Caco-2 (cell line): Measurements from ENCODE around the gene NKX2-3. TPM values are rescaled to one million over a fixed set of nuclear protein-coding genes. Genes with fewer than 3 reads are reported as not detected.

Source experiments
- BruUV-seq: library from RNA; stranded (reverse); fragments of 400-500 nt; replicated peaks from 2 replicates; lab custom pipeline; 2021; lab: Mats Ljungman, UMichigan
- CTCF ChIA-PET: fragments of 300-600 bp; sonication (Branson Sonifier 250); formaldehyde crosslinking; loops from one replicate; lab custom pipeline; 2022; ENCODE audit warnings: antibody characterized with exemption; lab: Charles Lee
- POLR2A ChIA-PET: fragments of 300-600 bp; sonication (Branson Sonifier 250); formaldehyde crosslinking; loops from one replicate; lab custom pipeline; 2022; ENCODE audit warnings: antibody characterized with exemption; lab: Charles Lee
- DNase-seq, 2 experiments: peaks; one replicate each; pipeline versions ENCODE4 v3.0.0 to v3.0.0-alpha.2; 2020 to 2022
- H3K27me3 ChIP-seq: replicated peaks from 2 replicates; pipeline ENCODE4 v1.6.0; 2011; ENCODE audit warnings: low read length; ENCODE audit not compliant: control insufficient read depth, insufficient read depth
- H3K36me3 ChIP-seq: 2 replicates; pipeline ENCODE4 v1.5.1; 2011; ENCODE audit warnings: low read length; ENCODE audit not compliant: control insufficient read depth, insufficient read depth
- H3K4me1 ChIP-seq: fragments of 250-450 bp; sonication (Bioruptor Pico); 2 replicates; pipeline ENCODE4 v1.5.1; 2020; ENCODE audit warnings: mild to moderate bottlenecking
- H3K4me3 ChIP-seq: 2 replicates; pipeline ENCODE4 v1.5.1; 2011; ENCODE audit warnings: low read depth, mild to moderate bottlenecking, control low read depth, low read length
- H3K9me3 ChIP-seq: fragments of 250-450 bp; sonication (Bioruptor Pico); 2 replicates; pipeline ENCODE4 v1.5.1; 2020; ENCODE audit warnings: mild to moderate bottlenecking, moderate library complexity
- H3K27ac Mint-ChIP-seq: one replicate; pipeline ENCODE4 v1.8.0; 2022; ENCODE audit warnings: mixed read lengths; ENCODE audit not compliant: unreplicated experiment
- H3K27me3 Mint-ChIP-seq: one replicate; pipeline ENCODE4 v1.8.0; 2022; ENCODE audit warnings: mixed read lengths; ENCODE audit not compliant: insufficient read depth, unreplicated experiment
- H3K36me3 Mint-ChIP-seq: one replicate; pipeline ENCODE4 v1.8.0; 2022; ENCODE audit warnings: mild to moderate bottlenecking, mixed read lengths; ENCODE audit not compliant: insufficient read depth, unreplicated experiment
- H3K4me1 Mint-ChIP-seq: one replicate; pipeline ENCODE4 v1.8.0; 2022; ENCODE audit warnings: low read depth, mixed read lengths; ENCODE audit not compliant: unreplicated experiment
- H3K4me3 Mint-ChIP-seq: one replicate; pipeline ENCODE4 v1.8.0; 2022; ENCODE audit warnings: mild to moderate bottlenecking, moderate library complexity, mixed read lengths; ENCODE audit not compliant: unreplicated experiment
- H3K9me3 Mint-ChIP-seq: one replicate; pipeline ENCODE4 v1.8.0; 2022; ENCODE audit warnings: mixed read lengths; ENCODE audit not compliant: unreplicated experiment
- CTCF ChIP-seq, 2 experiments: fragments of 200-600 bp in 1 of 2; IDR thresholded peaks; 1 replicate in 1 of 2; 2 replicates in 1 of 2; pipeline versions ENCODE4 v1.5.1 to v1.8.0; 2011 to 2022; ENCODE audit warnings: antibody characterized with exemption in 1 of 2, control low read depth in 1 of 2, inconsistent platforms in 1 of 2, low read depth in 1 of 2, low read length in 1 of 2, mild to moderate bottlenecking in 1 of 2, moderate library complexity in 1 of 2; ENCODE audit not compliant: insufficient read depth in 1 of 2, severe bottlenecking in 1 of 2, unreplicated experiment in 1 of 2
- intact Hi-C: fragments of 100-400 bp; cut with micrococcal nuclease; formaldehyde crosslinking; loops from one replicate; pipeline ENCODE4 v1.10.0; 2022; ENCODE audit not compliant: unreplicated experiment
- total RNA-seq: library from RNA; stranded (reverse); gene quantifications from 2 replicates; pipeline ENCODE4 v1.2.3, GENCODE V29; 2022

NKX2-3 gene
- total RNA-seq, 1 experiment from 2014 or later = 0.43 TPM

- Histone ChIP-seq H3K27me3 (no peaks in the 10 kb centered on the region; the same call in 1 of the 2 replicates), H3K36me3 (no peaks in the 10 kb centered on the region), H3K4me1 (no peaks in the 10 kb centered on the region), H3K4me3 (no peak overlapping the region), H3K9me3 (no peaks in the 10 kb centered on the region)
- peaks cover 27% of the 10 kb centered on the region for H3K27me3 Mint-ChIP-seq
- no peaks in the 10 kb centered on the region for H3K36me3 Mint-ChIP-seq
- H3K4me3 Mint-ChIP-seq = no peak overlapping the region
- H3K27ac Mint-ChIP-seq = no peak overlapping the region
- no peaks in the 10 kb centered on the region for H3K9me3 Mint-ChIP-seq
- CTCF ChIA-PET = no interaction called here
- POLR2A ChIA-PET = no interaction called here
- no peak for DNase-seq
- H3K4me1 Mint-ChIP-seq = peaks cover 7% of the 10 kb centered on the region
- intact Hi-C loops = no loop called here
- no TSS peak for BruUV-seq
- no peak for TF ChIP-seq CTCF (IDR thresholded peaks at IDR 0.05; ENCODE audit: insufficient read depth in 1 of 2, low read depth in 1 of 2, low read length in 1 of 2, severe bottlenecking in 1 of 2, unreplicated experiment in 1 of 2)
These were observed 45.5 kb upstream of the NKX2-3 start for GRCh38 chr10:99487125-99487807.

GRCh38 chr10:99489271-99489670 lies 43.5 kb upstream of the NKX2-3 start:
- Mint-ChIP-seq H3K36me3 (no peaks in the 10 kb centered on the region), H3K27ac (no peak overlapping the region), H3K9me3 (peaks cover 2% of the 10 kb centered on the region), H3K4me3 (no peak overlapping the region), H3K4me1 (peaks cover 7% of the 10 kb centered on the region), H3K27me3 (peaks cover 29% of the 10 kb centered on the region)
- no peak for TF ChIP-seq CTCF (IDR thresholded peaks at IDR 0.05; ENCODE audit: insufficient read depth in 1 of 2, low read depth in 1 of 2, low read length in 1 of 2, severe bottlenecking in 1 of 2, unreplicated experiment in 1 of 2)
- no peaks in the 10 kb centered on the region for H3K36me3 ChIP-seq
- intact Hi-C loops = no loop called here
- no TSS peak for BruUV-seq
- no peak overlapping the region for H3K4me3 ChIP-seq
- ChIA-PET POLR2A (interaction anchor here (0.8 kb wide), 1 partner anchor 59 kb away, joined by 3 read pairs; the partner anchor contains the start of gene GOT1), CTCF (no interaction called here)
- no peaks in the 10 kb centered on the region for H3K9me3 ChIP-seq
- no peak for DNase-seq
- H3K4me1 ChIP-seq = no peaks in the 10 kb centered on the region
- H3K27me3 ChIP-seq = no peaks in the 10 kb centered on the region; the same call in 1 of the 2 replicates

GRCh38 chr10:99497343-99498025 lies 35.3 kb upstream of the NKX2-3 start:
- Mint-ChIP-seq H3K4me1 (no peaks in the 10 kb centered on the region), H3K4me3 (no peak overlapping the region), H3K27me3 (peaks cover 12% of the 10 kb centered on the region), H3K36me3 (no peaks in the 10 kb centered on the region), H3K27ac (no peak overlapping the region), H3K9me3 (peaks cover 10% of the 10 kb centered on the region)
- intact Hi-C loops = no loop called here
- ChIA-PET CTCF (no interaction called here), POLR2A (no interaction called here)
- TF ChIP-seq CTCF (IDR thresholded peaks at IDR 0.05; ENCODE audit: insufficient read depth in 1 of 2, low read depth in 1 of 2, low read length in 1 of 2, severe bottlenecking in 1 of 2, unreplicated experiment in 1 of 2) = no peak
- H3K27me3 ChIP-seq = no peaks in the 10 kb centered on the region
- no peak overlapping the region for H3K4me3 ChIP-seq
- no peak for DNase-seq
- no peaks in the 10 kb centered on the region for H3K4me1 ChIP-seq
- no peaks in the 10 kb centered on the region for H3K9me3 ChIP-seq
- no TSS peak for BruUV-seq
- no peaks in the 10 kb centered on the region for H3K36me3 ChIP-seq
